Measurements from ENCODE around the gene NUTF2. TPM values are rescaled to one million over a fixed set of nuclear protein-coding genes. Genes with fewer than 3 reads are reported as not detected.
A peak's percentile ranks its signal among the peaks of the same experiment; 100 is the strongest.

Gene NUTF2
- polyA plus RNA-seq, 1 experiment: 151 TPM

DNA sequence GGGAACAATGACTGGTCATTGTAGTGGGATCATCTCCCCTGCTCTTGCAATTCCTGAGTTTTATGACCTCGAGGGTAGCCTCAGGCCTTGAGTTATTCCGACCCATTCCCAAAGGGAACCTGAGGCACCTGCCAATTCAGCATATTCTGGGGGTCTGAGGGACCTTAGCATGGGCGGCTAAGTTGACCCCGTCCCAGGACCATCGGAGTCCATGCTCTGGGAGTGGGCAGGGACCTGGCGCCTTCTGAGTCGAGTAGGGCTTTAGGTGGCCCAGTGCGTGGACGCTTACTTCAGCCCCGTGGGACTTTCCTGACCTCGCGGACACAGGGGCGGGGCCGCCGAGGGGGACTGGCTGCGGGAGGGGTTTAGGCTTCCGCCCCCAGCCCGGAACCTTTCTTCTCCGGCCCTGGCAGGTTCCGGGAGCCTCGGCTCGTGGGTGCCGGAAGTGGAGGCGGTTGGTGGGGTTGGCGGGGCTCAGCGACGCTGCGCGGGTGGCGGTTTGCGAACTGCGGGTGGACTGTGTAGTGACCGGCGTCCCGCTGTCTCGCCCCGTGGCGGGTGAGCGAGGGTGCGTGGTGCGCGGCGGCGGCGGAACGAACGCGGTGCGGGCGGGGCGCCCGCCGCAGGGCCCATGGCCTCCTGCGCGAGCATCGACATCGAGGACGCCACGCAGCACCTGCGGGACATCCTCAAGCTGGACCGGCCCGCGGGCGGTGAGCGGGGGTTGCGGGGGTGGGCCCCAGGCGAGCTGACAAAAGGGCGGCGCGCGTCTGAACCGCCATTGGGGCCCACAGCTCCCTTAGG, 26.1 kb downstream of the NUTF2 start, which contains the start of gene EDC4:
Gene EDC4 (plus strand): TSS at position 422 of the 804 bp plus-strand sequence. CDS start 210 bp downstream, at position 632.
- CTCF ChIA-PET: interaction anchor here (2.8 kb wide), 1 partner anchor 11 kb away, joined by 25 read pairs; the partner anchor contains the start of gene NRN1L
- TF ChIP-seq, protein P1, sequence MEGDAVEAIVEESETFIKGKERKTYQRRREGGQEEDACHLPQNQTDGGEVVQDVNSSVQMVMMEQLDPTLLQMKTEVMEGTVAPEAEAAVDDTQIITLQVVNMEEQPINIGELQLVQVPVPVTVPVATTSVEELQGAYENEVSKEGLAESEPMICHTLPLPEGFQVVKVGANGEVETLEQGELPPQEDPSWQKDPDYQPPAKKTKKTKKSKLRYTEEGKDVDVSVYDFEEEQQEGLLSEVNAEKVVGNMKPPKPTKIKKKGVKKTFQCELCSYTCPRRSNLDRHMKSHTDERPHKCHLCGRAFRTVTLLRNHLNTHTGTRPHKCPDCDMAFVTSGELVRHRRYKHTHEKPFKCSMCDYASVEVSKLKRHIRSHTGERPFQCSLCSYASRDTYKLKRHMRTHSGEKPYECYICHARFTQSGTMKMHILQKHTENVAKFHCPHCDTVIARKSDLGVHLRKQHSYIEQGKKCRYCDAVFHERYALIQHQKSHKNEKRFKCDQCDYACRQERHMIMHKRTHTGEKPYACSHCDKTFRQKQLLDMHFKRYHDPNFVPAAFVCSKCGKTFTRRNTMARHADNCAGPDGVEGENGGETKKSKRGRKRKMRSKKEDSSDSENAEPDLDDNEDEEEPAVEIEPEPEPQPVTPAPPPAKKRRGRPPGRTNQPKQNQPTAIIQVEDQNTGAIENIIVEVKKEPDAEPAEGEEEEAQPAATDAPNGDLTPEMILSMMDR (IDR thresholded peaks at IDR 0.05; ENCODE audit: low read depth, low read length): no peak
- POLR2A ChIA-PET: interaction anchor here (0.8 to 1.4 kb wide), 4 partner anchors 19 to 63 kb away, joined by 3 read pairs; partner anchors contain the start of gene CENPT
- Histone ChIP-seq H3K9me3 (ENCODE audit: control insufficient read depth, insufficient read depth, low read length) (no peaks in the 10 kb centered on the region; the same call in 1 of the 2 replicates), H3K4me3 (ENCODE audit: low read depth, low read length) (peak within 1 kb of the TSS; percentile 95), H3K27me3 (ENCODE audit: control insufficient read depth, insufficient read depth, low read length) (no peaks in the 10 kb centered on the region), H3K27ac (ENCODE audit: low read depth, low read length) (peak within 1 kb of the TSS; percentile 57)
- peak; percentile 49 for DNase-seq (ENCODE audit: low read depth, low spot score)

DNA sequence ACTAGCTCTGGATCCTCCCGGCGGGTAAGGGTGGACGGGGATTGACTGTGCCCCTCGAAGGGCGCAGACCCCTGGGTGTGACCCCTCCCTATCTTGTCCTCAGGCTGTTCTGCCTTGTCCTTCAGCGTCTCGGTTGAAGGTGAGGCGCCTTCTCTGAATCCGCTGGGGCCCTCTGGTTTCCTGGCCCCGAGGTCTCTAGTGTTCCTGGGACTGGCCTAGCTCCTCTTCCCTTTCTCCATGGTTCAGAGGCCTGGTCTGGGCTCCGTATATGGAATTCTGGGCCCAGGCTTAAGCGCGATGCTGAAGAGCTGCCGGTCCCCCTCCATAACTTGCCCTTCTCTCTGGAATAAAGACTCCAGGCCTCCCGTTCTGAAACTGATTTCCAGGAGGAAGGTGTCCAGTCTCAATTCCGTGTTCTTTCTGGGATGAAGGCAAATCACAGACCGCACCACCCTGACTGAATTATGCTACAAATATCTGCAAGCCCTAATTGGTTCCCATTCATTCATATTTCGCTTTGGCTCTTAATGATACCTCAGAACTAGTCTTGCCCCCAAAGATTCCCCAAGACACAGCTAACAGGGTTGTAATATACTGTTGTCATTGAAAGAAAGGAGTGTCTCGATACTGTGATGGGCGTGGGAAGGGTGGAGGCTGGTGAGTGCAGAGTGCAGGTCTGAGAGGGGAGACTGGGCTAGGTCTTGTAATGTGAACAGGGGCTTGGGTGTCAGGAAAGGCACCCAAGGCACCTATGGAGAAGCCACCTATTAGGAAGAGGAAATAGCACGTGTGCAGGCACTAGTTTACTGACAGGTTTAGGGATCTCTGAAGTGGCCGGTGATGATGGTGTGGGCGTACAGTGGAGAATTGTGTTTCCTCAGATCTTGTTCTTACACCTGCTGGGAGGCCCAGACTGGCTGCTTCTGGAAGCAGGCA, 27.0 kb downstream of the NUTF2 start:
- Histone ChIP-seq H3K27ac (ENCODE audit: low read depth, low read length) (peak overlapping the region; percentile 39), H3K27me3 (ENCODE audit: control insufficient read depth, insufficient read depth, low read length) (no peaks in the 10 kb centered on the region), H3K9me3 (ENCODE audit: control insufficient read depth, insufficient read depth, low read length) (no peaks in the 10 kb centered on the region; the same call in 1 of the 2 replicates), H3K4me3 (ENCODE audit: low read depth, low read length) (peak overlapping the region; percentile 95)
- POLR2A ChIA-PET: interaction anchor here (0.6 to 1.4 kb wide), 6 partner anchors 14 to 198 kb away, joined by 3 to 6 read pairs (median 3); partner anchors contain the start of gene CENPT
- TF ChIP-seq, protein P1 (IDR thresholded peaks at IDR 0.05; ENCODE audit: low read depth, low read length): no peak
- CTCF ChIA-PET: interaction anchor here (0.6 to 2.8 kb wide), 3 partner anchors 10 to 311 kb away, joined by 3 to 25 read pairs (median 5); partner anchors contain the start of genes CTCF and NRN1L
- no peak for DNase-seq (ENCODE audit: low read depth, low spot score)

DNA sequence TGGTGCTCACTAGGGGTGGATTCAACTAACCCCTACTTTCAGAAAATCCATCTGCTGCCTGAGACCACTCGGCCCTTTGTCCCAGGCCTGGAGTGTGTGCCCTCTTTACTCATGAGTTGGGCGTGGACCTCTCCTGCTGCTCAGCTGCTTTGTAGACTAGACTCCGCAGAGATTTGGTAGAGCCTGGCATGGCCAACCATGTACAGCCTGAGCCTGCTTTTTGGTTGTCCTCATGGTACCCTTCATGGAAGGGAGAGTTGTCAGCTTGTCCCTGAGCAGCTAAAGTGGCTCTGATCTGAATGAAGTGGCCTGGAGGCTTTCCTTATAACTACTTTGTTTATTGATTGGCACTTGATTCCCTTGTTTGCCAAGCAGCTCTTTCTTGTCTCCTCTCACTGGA, 27.6 kb downstream of the NUTF2 start:
- peak overlapping the region; percentile 95 for H3K4me3 ChIP-seq (ENCODE audit: low read depth, low read length)
- POLR2A ChIA-PET: interaction anchor here (0.6 kb wide), 1 partner anchor 197 kb away, joined by 3 read pairs; no protein-coding TSS in a partner anchor
- H3K9me3 ChIP-seq (ENCODE audit: control insufficient read depth, insufficient read depth, low read length): no peaks in the 10 kb centered on the region; the same call in 1 of the 2 replicates
- CTCF ChIA-PET: interaction anchor here (0.6 to 2.8 kb wide), 3 partner anchors 9 to 312 kb away, joined by 3 to 25 read pairs (median 5); partner anchors contain the start of genes CTCF and NRN1L
- no peaks in the 10 kb centered on the region for H3K27me3 ChIP-seq (ENCODE audit: control insufficient read depth, insufficient read depth, low read length)
- no peak overlapping the region for H3K27ac ChIP-seq (ENCODE audit: low read depth, low read length)
- TF ChIP-seq, protein P1 (IDR thresholded peaks at IDR 0.05; ENCODE audit: low read depth, low read length): no peak
- DNase-seq (ENCODE audit: low read depth, low spot score): no peak

DNA sequence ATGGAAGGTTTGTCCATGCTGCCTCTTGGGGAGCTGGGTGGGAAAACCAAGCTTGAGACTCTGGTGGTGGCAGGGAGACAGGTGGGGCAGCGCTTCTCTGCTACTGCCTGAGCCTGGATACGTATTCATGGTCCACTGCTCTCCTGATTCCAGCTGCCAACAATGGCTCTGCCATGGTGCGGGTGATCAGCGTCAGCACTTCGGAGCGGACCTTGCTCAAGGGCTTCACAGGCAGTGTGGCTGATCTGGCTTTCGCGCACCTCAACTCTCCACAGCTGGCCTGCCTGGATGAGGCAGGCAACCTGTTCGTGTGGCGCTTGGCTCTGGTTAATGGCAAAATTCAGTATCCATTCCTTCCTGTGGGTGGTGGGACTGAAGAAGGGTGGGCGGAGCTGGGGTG, 30.3 kb downstream of the NUTF2 start:
- Histone ChIP-seq H3K4me3 (ENCODE audit: low read depth, low read length) (no peak overlapping the region), H3K27me3 (ENCODE audit: control insufficient read depth, insufficient read depth, low read length) (no peaks in the 10 kb centered on the region), H3K9me3 (ENCODE audit: control insufficient read depth, insufficient read depth, low read length) (no peaks in the 10 kb centered on the region; the same call in 1 of the 2 replicates), H3K27ac (ENCODE audit: low read depth, low read length) (no peak overlapping the region)
- POLR2A ChIA-PET: no interaction called here
- CTCF ChIA-PET: no interaction called here
- no peak for DNase-seq (ENCODE audit: low read depth, low spot score)
- TF ChIP-seq, protein P1 (IDR thresholded peaks at IDR 0.05; ENCODE audit: low read depth, low read length): no peak
